Right atrium auricular region (tissue), 2 donors: ENCODE results near the gene FAM227A. TPM values are rescaled to one million over a fixed set of nuclear protein-coding genes. Genes with fewer than 3 reads are reported as not detected.

Source experiments
- DNase-seq: peaks from one replicate; pipeline ENCODE4 v3.0.0-alpha.2; 2019; ENCODE audit warnings: low spot score
- H3K27ac ChIP-seq, 2 donors: fragments of 200-600 bp; sonication (generic); 1 replicate in 1 of 2; 2 replicates in 1 of 2; pipeline ENCODE4 v1.5.1; 2016 to 2019
- H3K27me3 ChIP-seq, 2 donors: fragments of 200-600 bp; sonication (generic); one replicate each; pipeline versions ENCODE4 v1.5.1 to v1.6.0; 2017 to 2019
- H3K36me3 ChIP-seq: fragments of 200-600 bp; sonication (generic); one replicate; pipeline ENCODE4 v1.5.1; 2016
- H3K4me1 ChIP-seq, 2 donors: fragments of 200-600 bp; sonication (generic); one replicate each; pipeline versions ENCODE4 v1.5.1 to v1.6.0; 2017 to 2019
- H3K4me3 ChIP-seq, 2 donors: fragments of 200-600 bp; sonication (generic); 1 replicate in 1 of 2; 2 replicates in 1 of 2; pipeline ENCODE4 v1.5.1; 2017 to 2019; ENCODE audit warnings: mild to moderate bottlenecking in 1 of 2, moderate library complexity in 1 of 2
- H3K9me3 ChIP-seq, 2 donors: fragments of 200-600 bp; sonication (generic); one replicate each; pipeline ENCODE4 v1.5.1; 2019
- total RNA-seq, 2 donors: library from RNA; depleted of rRNA; stranded (reverse); fragments of >200 nt; gene quantifications; one replicate each; pipeline ENCODE4 v1.1.0, GENCODE V29; 2016
- TF ChIP-seq, protein P1 (sequence below), 2 donors: fragments of 200-600 bp; sonication (generic); IDR thresholded peaks; one replicate each; pipeline ENCODE4 v1.5.1; 2019; ENCODE audit warnings: antibody characterized with exemption in 2 of 2

The FAM227A gene
- total RNA-seq, 2 donors from 2014 or later, result 0.70 to 1.1 TPM

DNA sequence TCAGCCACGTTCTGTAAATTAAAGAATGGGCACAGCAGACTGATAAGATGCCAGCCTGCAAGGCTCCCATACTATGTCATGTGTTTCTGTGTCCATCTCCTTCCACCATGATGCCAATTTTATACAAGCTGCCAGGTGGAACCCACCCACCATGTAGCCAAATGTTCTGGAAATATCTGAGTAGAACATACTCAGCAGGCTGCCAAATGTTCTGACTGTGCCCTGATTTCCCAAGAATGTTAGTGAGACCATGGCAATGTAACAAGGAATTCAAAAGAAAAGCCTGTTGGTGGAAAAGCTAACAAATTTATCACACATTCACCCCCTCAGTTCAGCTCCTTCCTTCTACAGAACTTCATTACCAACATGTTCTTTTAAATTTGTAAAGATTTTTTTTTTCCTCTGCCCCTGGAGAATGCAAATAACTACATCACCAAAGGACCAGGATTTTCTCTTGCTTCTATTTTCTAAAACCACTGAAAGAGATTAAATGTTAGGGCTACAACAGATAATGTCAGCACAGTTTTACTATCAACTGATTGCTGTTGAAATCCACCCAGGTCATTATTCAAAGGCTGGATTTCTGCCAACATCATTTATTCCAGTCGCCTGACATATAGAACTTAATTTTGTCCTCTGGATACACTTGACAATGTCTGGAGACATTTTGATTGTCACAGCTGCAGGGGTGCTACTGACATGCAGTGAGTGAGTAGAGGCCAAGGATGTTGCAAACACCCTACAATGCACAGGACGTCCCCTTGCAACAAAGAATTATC is 89.3 kb downstream of the FAM227A start:
- H3K27me3 ChIP-seq, result no peaks in the 10 kb centered on the region
- H3K27ac ChIP-seq, result no peak overlapping the region
- no peak for DNase-seq

DNA sequence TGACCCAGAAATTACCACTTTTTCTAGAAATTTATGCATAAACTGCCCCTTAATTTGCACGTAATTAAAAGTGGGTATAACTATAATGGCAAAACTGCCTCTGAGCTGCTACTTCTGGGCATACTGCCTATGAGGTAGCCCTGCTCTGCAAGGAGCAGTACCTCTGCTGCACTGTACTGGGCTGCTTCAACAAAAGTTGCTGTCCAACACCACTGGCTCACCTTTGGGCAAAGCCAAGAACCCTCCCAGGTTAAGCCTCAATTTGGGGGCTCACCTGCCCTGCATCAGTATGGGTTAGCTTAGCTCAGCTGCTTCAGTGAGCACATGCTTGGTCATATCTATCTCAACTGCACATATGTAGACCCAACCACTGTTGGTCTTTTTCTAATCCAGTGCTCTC is 90.8 kb downstream of the FAM227A start:
- Histone ChIP-seq H3K36me3 (no peaks in the 10 kb centered on the region), H3K4me1 (peaks cover 0 to under 1% of the 10 kb centered on the region in 2 donors), H3K27me3 (no peaks in the 10 kb centered on the region), H3K9me3 (no peaks in the 10 kb centered on the region), H3K27ac (no peak overlapping the region), H3K4me3 (no peak overlapping the region)
- DNase-seq, result no peak
- TF ChIP-seq, protein P1, sequence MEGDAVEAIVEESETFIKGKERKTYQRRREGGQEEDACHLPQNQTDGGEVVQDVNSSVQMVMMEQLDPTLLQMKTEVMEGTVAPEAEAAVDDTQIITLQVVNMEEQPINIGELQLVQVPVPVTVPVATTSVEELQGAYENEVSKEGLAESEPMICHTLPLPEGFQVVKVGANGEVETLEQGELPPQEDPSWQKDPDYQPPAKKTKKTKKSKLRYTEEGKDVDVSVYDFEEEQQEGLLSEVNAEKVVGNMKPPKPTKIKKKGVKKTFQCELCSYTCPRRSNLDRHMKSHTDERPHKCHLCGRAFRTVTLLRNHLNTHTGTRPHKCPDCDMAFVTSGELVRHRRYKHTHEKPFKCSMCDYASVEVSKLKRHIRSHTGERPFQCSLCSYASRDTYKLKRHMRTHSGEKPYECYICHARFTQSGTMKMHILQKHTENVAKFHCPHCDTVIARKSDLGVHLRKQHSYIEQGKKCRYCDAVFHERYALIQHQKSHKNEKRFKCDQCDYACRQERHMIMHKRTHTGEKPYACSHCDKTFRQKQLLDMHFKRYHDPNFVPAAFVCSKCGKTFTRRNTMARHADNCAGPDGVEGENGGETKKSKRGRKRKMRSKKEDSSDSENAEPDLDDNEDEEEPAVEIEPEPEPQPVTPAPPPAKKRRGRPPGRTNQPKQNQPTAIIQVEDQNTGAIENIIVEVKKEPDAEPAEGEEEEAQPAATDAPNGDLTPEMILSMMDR (IDR thresholded peaks at IDR 0.05), result no peak

More for the DNA sequence above, 89.3 kb downstream of the FAM227A start:
- TF ChIP-seq, protein P1 (IDR thresholded peaks at IDR 0.05), result no peak
- Histone ChIP-seq H3K4me3 (no peak overlapping the region), H3K36me3 (no peaks in the 10 kb centered on the region), H3K9me3 (no peaks in the 10 kb centered on the region), H3K4me1 (peaks cover 0 to 10% of the 10 kb centered on the region in 2 donors)

DNA sequence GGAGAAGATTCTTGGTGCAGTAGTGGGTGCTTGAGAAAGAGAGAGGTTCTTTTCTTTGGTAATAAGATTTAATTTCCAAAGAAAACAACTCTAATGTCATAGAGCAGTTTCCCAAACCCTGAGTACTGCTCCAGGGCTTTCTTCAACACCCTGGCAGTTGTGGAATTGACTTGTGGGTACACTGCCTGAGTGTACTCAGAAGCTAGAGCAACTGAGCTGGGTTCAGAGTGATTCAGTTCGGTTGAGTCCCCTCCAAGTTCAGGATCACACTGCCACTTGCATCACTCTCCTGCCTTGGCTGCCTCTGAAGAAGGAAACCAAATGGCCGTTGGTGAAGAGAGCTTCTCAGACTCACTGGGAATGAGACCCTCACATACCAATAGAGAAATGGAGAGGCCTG is 91.5 kb downstream of the FAM227A start:
- no peak for DNase-seq
- no peaks in the 10 kb centered on the region for H3K36me3 ChIP-seq
- no peak overlapping the region for H3K4me3 ChIP-seq
- TF ChIP-seq, protein P1 (IDR thresholded peaks at IDR 0.05), result no peak
- no peak overlapping the region for H3K27ac ChIP-seq
- H3K4me1 ChIP-seq, result no peaks in the 10 kb centered on the region
- H3K9me3 ChIP-seq, result no peaks in the 10 kb centered on the region
- H3K27me3 ChIP-seq, result no peaks in the 10 kb centered on the region

DNA sequence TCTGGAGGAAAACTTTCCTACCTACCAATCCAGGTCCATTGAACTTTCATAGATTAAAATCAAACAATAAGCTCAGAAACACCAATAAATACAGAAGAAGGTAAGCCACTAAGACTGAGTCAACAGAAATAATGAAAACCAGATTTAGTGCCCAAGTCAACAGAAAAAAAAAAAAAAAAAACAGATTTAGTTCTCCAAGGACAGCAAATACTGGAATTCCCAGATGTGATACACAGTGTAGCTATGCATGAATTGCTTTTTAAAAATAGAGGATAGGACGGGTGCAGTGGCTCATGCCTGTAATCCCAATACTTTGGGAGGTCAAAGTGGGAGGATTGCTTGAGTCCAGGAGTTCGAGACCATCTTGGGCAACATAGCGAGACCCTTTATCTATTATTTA is 101.9 kb downstream of the FAM227A start:
- DNase-seq, result no peak
- no peak overlapping the region for H3K4me3 ChIP-seq
- H3K27ac ChIP-seq, result no peak overlapping the region
- H3K27me3 ChIP-seq, result no peaks in the 10 kb centered on the region
- H3K9me3 ChIP-seq, result no peaks in the 10 kb centered on the region
- no peaks in the 10 kb centered on the region for H3K36me3 ChIP-seq
- TF ChIP-seq, protein P1 (IDR thresholded peaks at IDR 0.05), result no peak
- no peaks in the 10 kb centered on the region for H3K4me1 ChIP-seq

DNA sequence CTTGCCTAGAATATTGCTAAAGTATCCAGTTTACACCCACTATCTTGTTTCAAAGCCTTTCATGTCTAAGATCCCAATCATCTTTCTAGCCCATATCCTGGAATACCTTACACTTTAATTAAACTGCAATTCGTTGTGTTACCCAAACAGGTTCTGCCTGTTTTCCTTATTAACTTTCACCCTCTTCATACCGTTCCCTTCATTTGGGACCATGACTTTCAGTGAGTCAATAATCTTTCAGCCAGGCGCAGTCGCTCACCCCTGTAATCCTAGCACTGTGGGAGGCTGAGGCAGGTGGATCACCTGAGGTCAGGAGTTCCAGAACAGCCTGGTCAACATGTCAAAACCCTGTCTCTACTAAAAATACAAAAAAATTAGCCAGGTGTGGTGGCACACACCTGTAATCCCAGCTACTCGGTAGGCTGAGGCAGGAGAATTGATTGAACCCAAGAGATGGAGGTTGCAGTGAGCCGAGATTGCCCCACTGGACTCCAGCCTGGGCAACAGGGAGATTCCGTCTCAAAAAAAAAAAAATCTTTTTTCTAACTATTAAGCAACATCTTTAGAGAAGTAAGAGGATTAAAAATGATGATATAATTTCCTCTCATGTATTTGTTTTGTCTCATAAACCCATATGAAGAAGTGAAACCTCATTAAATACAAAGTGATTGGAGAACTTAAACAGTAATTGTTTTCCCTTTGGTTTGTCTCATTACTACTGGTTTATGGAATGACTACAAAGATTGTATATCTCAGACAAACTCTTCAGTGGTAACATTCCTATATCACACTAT is 106.9 kb downstream of the FAM227A start:
- Histone ChIP-seq H3K27ac (no peak overlapping the region), H3K4me3 (no peak overlapping the region), H3K9me3 (no peaks in the 10 kb centered on the region), H3K27me3 (no peaks in the 10 kb centered on the region), H3K4me1 (no peaks in the 10 kb centered on the region), H3K36me3 (no peaks in the 10 kb centered on the region)
- DNase-seq, result no peak
- TF ChIP-seq, protein P1 (IDR thresholded peaks at IDR 0.05), result no peak
